Liver (tissue), 3 donors: ENCODE results near the gene DLGAP4.

Experiments
- EGR1 ChIP-seq, 2 donors: IDR thresholded peaks; 2 replicates each; pipeline ENCODE4 v1.6.1; 2016 to 2018; ENCODE audit warnings: antibody characterized with exemption in 2 of 2, low read depth in 2 of 2
- FOXA2 ChIP-seq: IDR thresholded peaks from 2 replicates; pipeline ENCODE4 v1.6.1; 2016; ENCODE audit warnings: antibody characterized with exemption
- GABPA ChIP-seq, 2 donors: IDR thresholded peaks in 1 of 2; conservative IDR thresholded peaks in 1 of 2; 2 replicates each; pipeline ENCODE4 v1.6.1; 2016; ENCODE audit warnings: antibody characterized with exemption in 2 of 2, mild to moderate bottlenecking in 1 of 2, moderate library complexity in 1 of 2
- JUND ChIP-seq, 2 donors: IDR thresholded peaks; 2 replicates each; pipeline ENCODE4 v1.6.1; 2016; ENCODE audit warnings: antibody characterized with exemption in 2 of 2
- RAD21 ChIP-seq, 2 donors: IDR thresholded peaks; 2 replicates each; pipeline ENCODE4 v1.6.1; 2016; ENCODE audit warnings: antibody characterized with exemption in 2 of 2, mild to moderate bottlenecking in 2 of 2
- SP1 ChIP-seq: IDR thresholded peaks from 2 replicates; pipeline ENCODE4 v1.6.1; 2018; ENCODE audit warnings: antibody characterized with exemption, mild to moderate bottlenecking
- TAF1 ChIP-seq: conservative IDR thresholded peaks from 2 replicates; pipeline ENCODE4 v1.6.1; 2016; ENCODE audit warnings: antibody characterized with exemption, mild to moderate bottlenecking
- TF ChIP-seq, protein P1 (sequence below): fragments of 150-350 bp; IDR thresholded peaks from 2 replicates; pipeline ENCODE4 v1.5.1; 2017; ENCODE audit warnings: improper control_type of control experiment, low read depth, low read length; ENCODE audit not compliant: missing input control
- TF ChIP-seq, protein P2 (sequence below): IDR thresholded peaks from 2 replicates; pipeline ENCODE4 v1.6.1; 2016; ENCODE audit warnings: antibody characterized with exemption, mild to moderate bottlenecking
- donor health status: healthy.
- donor health status: healthy.

DNA sequence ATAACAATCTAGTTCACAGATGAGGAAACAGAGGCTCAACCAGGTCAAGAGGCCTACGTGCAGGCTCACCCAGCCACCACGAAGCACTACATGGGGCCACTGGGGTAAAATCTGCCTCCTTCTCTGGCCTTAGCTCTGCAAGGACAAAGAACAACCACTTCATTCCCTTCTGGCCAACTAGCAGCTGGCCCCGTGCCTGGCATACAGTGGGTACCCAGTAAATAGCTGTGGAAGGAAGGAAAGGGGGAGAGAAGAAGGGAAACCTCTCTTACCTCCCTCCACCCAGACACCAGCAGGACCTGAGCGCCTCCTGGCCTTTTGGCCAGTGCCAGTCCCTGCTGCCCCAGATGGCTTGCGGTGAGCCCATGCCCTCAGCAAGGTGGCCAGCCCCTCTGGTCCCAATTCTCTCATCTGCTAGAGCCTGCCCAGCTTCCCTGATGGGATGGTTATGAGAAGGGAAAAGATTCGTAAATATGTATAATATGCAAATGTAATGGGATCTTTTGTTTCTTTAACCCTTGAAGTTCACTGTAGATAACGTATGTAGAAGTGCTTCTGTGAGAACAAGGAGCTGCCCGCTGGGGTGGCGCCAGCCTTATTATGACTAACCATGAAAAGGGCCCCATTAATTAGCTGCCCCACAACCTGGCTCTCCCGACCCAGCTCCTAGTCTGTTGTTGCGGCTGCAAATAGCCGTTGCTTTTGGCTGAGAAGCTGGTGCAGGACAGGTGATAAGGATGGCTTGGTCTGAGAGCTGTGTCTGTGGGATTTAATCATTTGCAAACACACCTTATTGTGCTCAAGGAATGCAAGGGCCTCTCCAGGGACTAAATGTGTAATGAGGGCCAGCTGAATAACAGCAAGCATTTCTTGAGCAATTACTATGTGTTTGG, 62.0 kb downstream of the DLGAP4 start:
- TF ChIP-seq, protein P1, sequence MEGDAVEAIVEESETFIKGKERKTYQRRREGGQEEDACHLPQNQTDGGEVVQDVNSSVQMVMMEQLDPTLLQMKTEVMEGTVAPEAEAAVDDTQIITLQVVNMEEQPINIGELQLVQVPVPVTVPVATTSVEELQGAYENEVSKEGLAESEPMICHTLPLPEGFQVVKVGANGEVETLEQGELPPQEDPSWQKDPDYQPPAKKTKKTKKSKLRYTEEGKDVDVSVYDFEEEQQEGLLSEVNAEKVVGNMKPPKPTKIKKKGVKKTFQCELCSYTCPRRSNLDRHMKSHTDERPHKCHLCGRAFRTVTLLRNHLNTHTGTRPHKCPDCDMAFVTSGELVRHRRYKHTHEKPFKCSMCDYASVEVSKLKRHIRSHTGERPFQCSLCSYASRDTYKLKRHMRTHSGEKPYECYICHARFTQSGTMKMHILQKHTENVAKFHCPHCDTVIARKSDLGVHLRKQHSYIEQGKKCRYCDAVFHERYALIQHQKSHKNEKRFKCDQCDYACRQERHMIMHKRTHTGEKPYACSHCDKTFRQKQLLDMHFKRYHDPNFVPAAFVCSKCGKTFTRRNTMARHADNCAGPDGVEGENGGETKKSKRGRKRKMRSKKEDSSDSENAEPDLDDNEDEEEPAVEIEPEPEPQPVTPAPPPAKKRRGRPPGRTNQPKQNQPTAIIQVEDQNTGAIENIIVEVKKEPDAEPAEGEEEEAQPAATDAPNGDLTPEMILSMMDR, result no peak
- TF ChIP-seq SP1, result no peak
- TF ChIP-seq, protein P2, sequence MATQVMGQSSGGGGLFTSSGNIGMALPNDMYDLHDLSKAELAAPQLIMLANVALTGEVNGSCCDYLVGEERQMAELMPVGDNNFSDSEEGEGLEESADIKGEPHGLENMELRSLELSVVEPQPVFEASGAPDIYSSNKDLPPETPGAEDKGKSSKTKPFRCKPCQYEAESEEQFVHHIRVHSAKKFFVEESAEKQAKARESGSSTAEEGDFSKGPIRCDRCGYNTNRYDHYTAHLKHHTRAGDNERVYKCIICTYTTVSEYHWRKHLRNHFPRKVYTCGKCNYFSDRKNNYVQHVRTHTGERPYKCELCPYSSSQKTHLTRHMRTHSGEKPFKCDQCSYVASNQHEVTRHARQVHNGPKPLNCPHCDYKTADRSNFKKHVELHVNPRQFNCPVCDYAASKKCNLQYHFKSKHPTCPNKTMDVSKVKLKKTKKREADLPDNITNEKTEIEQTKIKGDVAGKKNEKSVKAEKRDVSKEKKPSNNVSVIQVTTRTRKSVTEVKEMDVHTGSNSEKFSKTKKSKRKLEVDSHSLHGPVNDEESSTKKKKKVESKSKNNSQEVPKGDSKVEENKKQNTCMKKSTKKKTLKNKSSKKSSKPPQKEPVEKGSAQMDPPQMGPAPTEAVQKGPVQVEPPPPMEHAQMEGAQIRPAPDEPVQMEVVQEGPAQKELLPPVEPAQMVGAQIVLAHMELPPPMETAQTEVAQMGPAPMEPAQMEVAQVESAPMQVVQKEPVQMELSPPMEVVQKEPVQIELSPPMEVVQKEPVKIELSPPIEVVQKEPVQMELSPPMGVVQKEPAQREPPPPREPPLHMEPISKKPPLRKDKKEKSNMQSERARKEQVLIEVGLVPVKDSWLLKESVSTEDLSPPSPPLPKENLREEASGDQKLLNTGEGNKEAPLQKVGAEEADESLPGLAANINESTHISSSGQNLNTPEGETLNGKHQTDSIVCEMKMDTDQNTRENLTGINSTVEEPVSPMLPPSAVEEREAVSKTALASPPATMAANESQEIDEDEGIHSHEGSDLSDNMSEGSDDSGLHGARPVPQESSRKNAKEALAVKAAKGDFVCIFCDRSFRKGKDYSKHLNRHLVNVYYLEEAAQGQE, result no peak
- TF ChIP-seq TAF1, result no peak
- TF ChIP-seq RAD21 (IDR thresholded peaks at IDR 0.05), result no peak
- TF ChIP-seq JUND (IDR thresholded peaks at IDR 0.05), result no peak
- TF ChIP-seq GABPA (IDR thresholded peaks at IDR 0.05 in 1 of 2, conservative IDR thresholded peaks at IDR 0.05 in 1 of 2), result no peak
- TF ChIP-seq EGR1 (IDR thresholded peaks at IDR 0.05; ENCODE audit: low read depth in 2 of 2), result no peak
- TF ChIP-seq FOXA2, result no peak
